ENCODE measurements around the gene CHRNB2. TPM values are rescaled to one million over a fixed set of nuclear protein-coding genes. Genes with fewer than 3 reads are reported as not detected.

Gene CHRNB2
- total and polyA plus RNA-seq, 10 donors, result 0.03 to 0.32 (median 0.18) TPM; not detected in 7

DNA sequence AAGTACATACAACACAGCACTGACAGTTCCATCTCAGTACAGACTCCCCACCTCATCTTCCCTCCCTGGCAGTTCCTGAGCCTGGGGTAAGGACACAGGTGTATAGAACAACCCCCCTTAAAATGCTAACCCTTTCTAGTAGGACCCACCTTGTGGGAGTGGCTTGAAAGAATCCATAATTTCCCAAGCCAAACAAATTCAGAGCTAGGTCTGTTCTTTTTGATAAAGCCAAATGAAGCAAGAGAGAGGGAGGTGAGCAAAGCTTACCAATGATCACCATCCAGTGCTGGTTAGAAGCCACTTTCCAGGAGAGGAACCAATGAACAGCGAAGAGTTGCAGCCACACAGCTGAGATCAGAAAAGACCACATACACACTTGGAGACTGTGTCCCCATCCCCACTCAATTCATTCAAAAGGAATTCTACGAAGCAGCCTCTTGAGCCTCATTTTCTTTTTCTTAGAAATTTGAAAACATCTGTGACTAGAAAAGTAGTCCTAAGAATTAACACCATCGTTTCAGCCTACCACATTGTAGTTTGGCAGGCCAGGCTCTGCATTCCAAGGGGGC, 18.3 kb upstream of the CHRNB2 start:
- Histone ChIP-seq H3K36me3 (peaks cover 20 to 63% (median 59%) of the 10 kb centered on the region in 6 donors), H3K4me1 (peaks cover 0 to 53% (median 11%) of the 10 kb centered on the region in 6 donors), H3K27me3 (replicated peaks in 1 of 7) (no peaks in the 10 kb centered on the region), H3K27ac (peak overlapping the region in 2 of 8 donors; percentile 43 to 53), H3K4me3 (no peak overlapping the region), H3K9me3 (no peaks in the 10 kb centered on the region)
- TF ChIP-seq POLR2A (IDR thresholded peaks at IDR 0.05) (no peak), POLR2AphosphoS5 (IDR thresholded peaks at IDR 0.05) (no peak)
- TF ChIP-seq, protein P1, sequence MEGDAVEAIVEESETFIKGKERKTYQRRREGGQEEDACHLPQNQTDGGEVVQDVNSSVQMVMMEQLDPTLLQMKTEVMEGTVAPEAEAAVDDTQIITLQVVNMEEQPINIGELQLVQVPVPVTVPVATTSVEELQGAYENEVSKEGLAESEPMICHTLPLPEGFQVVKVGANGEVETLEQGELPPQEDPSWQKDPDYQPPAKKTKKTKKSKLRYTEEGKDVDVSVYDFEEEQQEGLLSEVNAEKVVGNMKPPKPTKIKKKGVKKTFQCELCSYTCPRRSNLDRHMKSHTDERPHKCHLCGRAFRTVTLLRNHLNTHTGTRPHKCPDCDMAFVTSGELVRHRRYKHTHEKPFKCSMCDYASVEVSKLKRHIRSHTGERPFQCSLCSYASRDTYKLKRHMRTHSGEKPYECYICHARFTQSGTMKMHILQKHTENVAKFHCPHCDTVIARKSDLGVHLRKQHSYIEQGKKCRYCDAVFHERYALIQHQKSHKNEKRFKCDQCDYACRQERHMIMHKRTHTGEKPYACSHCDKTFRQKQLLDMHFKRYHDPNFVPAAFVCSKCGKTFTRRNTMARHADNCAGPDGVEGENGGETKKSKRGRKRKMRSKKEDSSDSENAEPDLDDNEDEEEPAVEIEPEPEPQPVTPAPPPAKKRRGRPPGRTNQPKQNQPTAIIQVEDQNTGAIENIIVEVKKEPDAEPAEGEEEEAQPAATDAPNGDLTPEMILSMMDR (IDR thresholded peaks at IDR 0.05 in 8 of 11, conservative IDR thresholded peaks at IDR 0.05 in 3 of 11), result no peak
- WGBS, 5 donors, result 78 to 91% (median 87%) methylated on average over 3 of the region's 3 CpGs
- no peak for DNase-seq
- intact Hi-C loops (cut with DNase I; ENCODE audit: low total_unique reads), result loop anchor here (5.0 kb wide), 1 partner anchor 67 kb away; no protein-coding TSS in a partner anchor

DNA sequence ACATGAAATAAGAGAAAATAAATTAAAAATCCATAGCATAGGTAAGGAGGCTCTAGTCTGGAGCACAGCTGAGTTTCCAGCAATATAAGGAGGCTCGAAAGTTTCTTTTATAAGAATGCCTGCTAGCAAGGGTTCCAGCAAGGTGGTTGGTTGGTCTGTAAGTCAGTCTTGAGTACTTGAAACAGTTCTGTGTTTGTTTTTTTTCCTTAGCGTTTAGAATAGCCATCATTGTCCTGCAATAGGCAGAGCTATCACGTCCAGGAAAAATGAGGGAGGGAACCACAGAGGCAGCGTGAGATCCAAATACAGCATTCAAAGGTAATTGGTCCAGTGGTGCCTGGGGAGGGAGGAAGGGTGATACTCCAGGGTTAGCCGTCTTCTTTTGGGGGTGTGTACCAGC, 17.5 kb upstream of the CHRNB2 start:
- Histone ChIP-seq H3K4me3 (no peak overlapping the region), H3K9me3 (no peaks in the 10 kb centered on the region), H3K36me3 (peaks cover 27 to 71% (median 67%) of the 10 kb centered on the region in 6 donors), H3K27me3 (replicated peaks in 1 of 7) (no peaks in the 10 kb centered on the region), H3K4me1 (peaks cover 0 to 61% (median 11%) of the 10 kb centered on the region in 6 donors), H3K27ac (no peak overlapping the region)
- WGBS, 5 donors, result 71 to 85% (median 82%) methylated on average over 5 of the region's 5 CpGs
- no peak for TF ChIP-seq POLR2A (IDR thresholded peaks at IDR 0.05)
- TF ChIP-seq, protein P1 (IDR thresholded peaks at IDR 0.05 in 8 of 11, conservative IDR thresholded peaks at IDR 0.05 in 3 of 11), result no peak
- TF ChIP-seq POLR2AphosphoS5 (IDR thresholded peaks at IDR 0.05), result peak in 1 of 3 donors; percentile 13
- intact Hi-C loops (cut with DNase I; ENCODE audit: low total_unique reads), result no loop called here
- DNase-seq, result no peak

DNA sequence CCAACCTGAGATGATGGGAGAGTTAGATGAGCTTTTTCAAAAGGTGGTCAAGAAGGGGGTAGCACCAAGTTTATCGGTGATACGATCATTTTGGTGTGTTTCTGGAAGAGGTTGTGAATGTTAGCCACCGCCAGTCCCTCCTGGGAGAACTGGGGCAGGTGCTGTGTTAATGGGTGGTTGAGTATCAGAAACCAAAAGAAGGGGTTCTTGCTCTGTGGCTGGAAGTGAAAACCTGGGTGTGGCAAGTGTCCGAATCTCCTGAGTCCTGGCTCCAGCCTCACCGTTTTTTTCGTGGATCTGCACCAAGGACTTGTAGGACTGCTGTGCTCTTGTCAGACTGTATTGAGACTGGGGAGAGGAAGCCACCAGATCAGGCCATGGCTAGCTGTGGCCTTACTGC, 16.9 kb upstream of the CHRNB2 start:
- WGBS, 5 donors, result 69 to 86% (median 74%) methylated on average over 6 of the region's 6 CpGs
- intact Hi-C loops (cut with DNase I; ENCODE audit: low total_unique reads), result no loop called here
- TF ChIP-seq POLR2AphosphoS5 (IDR thresholded peaks at IDR 0.05), result no peak
- no peak for TF ChIP-seq POLR2A (IDR thresholded peaks at IDR 0.05)
- TF ChIP-seq, protein P1 (IDR thresholded peaks at IDR 0.05 in 8 of 11, conservative IDR thresholded peaks at IDR 0.05 in 3 of 11), result no peak
- DNase-seq, result no peak
- Histone ChIP-seq H3K27me3 (replicated peaks in 1 of 7) (no peaks in the 10 kb centered on the region), H3K27ac (no peak overlapping the region), H3K9me3 (no peaks in the 10 kb centered on the region), H3K4me3 (no peak overlapping the region), H3K4me1 (peaks cover 5 to 67% (median 12%) of the 10 kb centered on the region in 6 donors), H3K36me3 (peaks cover 28 to 77% (median 73%) of the 10 kb centered on the region in 6 donors)

DNA sequence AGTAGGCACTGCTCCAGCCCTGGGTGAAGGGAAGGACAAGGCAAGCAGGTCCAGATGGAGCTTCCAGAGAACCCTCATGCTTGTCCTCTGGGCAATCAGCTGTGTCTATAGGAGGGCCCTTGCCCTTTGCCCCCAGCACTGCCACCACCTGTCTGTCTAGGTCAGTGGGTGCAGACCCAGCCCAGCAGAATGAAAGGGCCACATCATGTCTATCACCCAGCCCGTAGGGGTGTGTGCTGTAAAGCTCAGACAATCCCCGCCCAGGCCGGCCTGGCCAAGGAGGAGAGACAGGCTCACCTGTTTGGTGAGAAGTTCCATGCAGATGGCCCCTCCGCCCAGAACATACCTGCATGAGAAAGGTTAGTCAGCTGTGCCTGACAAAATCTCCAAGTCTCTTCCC, 16.1 kb upstream of the CHRNB2 start:
- Histone ChIP-seq H3K4me3 (no peak overlapping the region), H3K27ac (no peak overlapping the region), H3K36me3 (peaks cover 28 to 85% (median 77%) of the 10 kb centered on the region in 6 donors), H3K27me3 (replicated peaks in 1 of 7) (no peaks in the 10 kb centered on the region), H3K4me1 (peaks cover 9 to 75% (median 21%) of the 10 kb centered on the region in 6 donors), H3K9me3 (no peaks in the 10 kb centered on the region)
- TF ChIP-seq POLR2A (IDR thresholded peaks at IDR 0.05), result no peak
- TF ChIP-seq, protein P1 (IDR thresholded peaks at IDR 0.05 in 8 of 11, conservative IDR thresholded peaks at IDR 0.05 in 3 of 11), result no peak
- TF ChIP-seq POLR2AphosphoS5 (IDR thresholded peaks at IDR 0.05), result no peak
- no peak for DNase-seq
- intact Hi-C loops (cut with DNase I; ENCODE audit: low total_unique reads), result no loop called here
- 96 to 100% (median 98%) methylated on average over 1 to 4 of the region's 4 CpGs for WGBS, 5 donors

All from spleen (tissue), 11 donors.